ENCODE results near the gene NUBPL.
"Not testable (repeated sequence)": the region's sequence is repeated elsewhere in the genome, so short reads cannot be mapped to it uniquely, and the experiment has no call there.

The NUBPL gene

DNA sequence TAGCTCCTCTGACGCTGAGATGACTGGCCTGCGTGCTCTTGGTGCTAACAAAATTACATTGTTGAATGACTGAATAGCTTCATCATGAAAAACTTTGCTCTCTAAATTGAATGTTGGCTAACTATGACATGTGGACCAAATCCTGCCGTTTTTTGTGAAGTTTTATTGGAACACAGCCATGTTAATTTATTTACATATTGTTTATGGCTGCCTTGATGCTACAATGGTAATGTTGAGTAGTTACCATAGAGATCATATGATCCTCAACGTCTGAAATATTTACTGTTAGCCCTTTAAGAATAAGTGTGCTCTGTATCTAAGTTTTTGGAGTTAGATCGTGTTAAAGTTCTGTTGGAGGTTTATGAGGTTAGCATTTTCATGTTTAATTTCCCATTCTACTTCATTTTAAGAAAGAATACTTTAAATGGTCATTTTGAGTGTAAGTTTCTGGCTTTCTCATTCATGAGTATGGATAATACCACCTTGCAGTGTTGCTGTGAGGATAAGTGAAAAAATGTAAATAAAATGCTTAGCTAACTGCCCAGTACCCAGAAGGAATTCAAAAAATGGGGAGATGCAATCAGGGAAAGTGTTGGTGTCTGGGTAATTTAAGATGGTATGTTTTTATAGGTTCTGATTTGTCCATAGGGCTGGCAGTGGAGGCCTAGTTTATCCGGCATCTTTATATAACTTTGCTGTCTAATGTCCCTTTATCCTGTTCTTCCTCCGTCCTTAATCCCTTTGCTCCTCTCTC is 35.3 kb downstream of the NUBPL start:
- ChIA-PET CTCF (no interaction called here), POLR2A (no interaction called here)
- no peak overlapping the region for H3K4me3 ChIP-seq (ENCODE audit: low read depth, low read length)
- no peak for TF ChIP-seq CTCF (IDR thresholded peaks at IDR 0.05; ENCODE audit: insufficient read depth, low read length, missing control alignments)
- DNase-seq (ENCODE audit: low read depth, low spot score): peak; percentile 59

- H3K4me3 ChIP-seq (ENCODE audit: low read depth, low read length): no peak overlapping the region
These were observed 44.5 kb downstream of the NUBPL start for GRCh38 chr14:31605702-31606101.

DNA sequence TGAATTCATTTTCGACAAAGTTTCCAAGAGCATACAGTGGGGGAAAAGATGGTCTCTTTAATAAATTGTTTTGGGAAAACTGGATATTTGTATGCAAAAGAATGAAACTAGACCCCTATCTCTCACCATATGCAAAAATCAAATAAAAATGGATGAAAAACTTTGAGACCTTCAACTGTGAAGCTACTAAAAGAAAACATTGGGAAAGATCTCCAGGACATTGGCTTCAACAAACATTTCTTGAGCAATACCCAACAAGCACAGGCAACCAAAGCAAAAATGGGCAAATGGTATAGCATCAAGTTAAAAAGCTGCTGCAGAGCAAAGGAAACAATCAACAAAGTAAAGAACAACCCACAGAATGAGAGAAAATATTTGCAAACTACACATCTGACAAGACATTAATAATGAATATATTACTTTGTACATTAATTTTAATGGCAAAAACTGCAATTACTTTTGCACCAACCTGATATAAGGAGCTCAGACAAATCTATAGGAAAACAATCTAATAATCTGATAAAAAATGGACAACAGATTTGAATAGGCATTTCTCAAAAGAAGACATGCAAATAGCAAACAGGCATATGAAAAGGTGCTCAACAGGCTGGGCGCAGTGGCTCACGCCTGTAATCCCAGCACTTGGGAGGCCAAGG is 50.7 kb downstream of the NUBPL start:
- TF ChIP-seq CTCF (IDR thresholded peaks at IDR 0.05; ENCODE audit: insufficient read depth, low read length, missing control alignments): no peak
- ChIA-PET POLR2A (no interaction called here), CTCF (no interaction called here)
- H3K4me3 ChIP-seq (ENCODE audit: low read depth, low read length): no peak overlapping the region
- no peak for DNase-seq (ENCODE audit: low read depth, low spot score)

More at GRCh38 chr14:31605702-31606101, 44.5 kb downstream of the NUBPL start:
- ChIA-PET CTCF (no interaction called here), POLR2A (no interaction called here)
- TF ChIP-seq CTCF (IDR thresholded peaks at IDR 0.05; ENCODE audit: insufficient read depth, low read length, missing control alignments): no peak
- no peak for DNase-seq (ENCODE audit: low read depth, low spot score)

DNA sequence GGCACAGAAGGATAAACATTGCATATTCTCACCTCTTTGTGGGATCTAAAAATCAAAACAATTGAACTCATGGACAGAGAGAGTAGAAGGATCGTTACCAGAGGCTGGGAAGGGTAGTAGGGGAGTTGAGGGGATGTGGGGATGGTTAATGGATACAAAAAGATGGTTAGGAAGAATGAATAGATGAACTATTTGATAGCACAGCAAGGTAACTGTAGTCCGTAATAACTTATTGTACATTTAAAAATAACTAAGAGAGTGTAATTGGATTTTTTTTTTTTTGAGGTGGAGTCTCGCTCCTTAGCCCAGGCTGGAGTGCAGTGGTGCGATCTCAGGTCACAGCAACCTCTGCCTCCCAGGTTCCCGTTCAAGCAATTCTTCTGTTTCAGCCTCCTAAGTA is 52.0 kb downstream of the NUBPL start:
- DNase-seq (ENCODE audit: low read depth, low spot score): no peak
- no peak overlapping the region for H3K4me3 ChIP-seq (ENCODE audit: low read depth, low read length)
- ChIA-PET POLR2A (no interaction called here), CTCF (no interaction called here)
- no peak for TF ChIP-seq CTCF (IDR thresholded peaks at IDR 0.05; ENCODE audit: insufficient read depth, low read length, missing control alignments)

- POLR2A ChIA-PET; DNase-seq (ENCODE audit: low read depth, low spot score); CTCF ChIA-PET; H3K4me3 ChIP-seq (ENCODE audit: low read depth, low read length): not testable (repeated sequence)
These were observed 57.7 kb downstream of the NUBPL start for GRCh38 chr14:31618884-31619283.

- DNase-seq (ENCODE audit: low read depth, low spot score): no peak
- ChIA-PET CTCF (no interaction called here), POLR2A (no interaction called here)
- H3K4me3 ChIP-seq (ENCODE audit: low read depth, low read length): no peak overlapping the region
- TF ChIP-seq CTCF (IDR thresholded peaks at IDR 0.05; ENCODE audit: insufficient read depth, low read length, missing control alignments): no peak
These were observed 58.2 kb downstream of the NUBPL start for GRCh38 chr14:31619440-31619839.

DNA sequence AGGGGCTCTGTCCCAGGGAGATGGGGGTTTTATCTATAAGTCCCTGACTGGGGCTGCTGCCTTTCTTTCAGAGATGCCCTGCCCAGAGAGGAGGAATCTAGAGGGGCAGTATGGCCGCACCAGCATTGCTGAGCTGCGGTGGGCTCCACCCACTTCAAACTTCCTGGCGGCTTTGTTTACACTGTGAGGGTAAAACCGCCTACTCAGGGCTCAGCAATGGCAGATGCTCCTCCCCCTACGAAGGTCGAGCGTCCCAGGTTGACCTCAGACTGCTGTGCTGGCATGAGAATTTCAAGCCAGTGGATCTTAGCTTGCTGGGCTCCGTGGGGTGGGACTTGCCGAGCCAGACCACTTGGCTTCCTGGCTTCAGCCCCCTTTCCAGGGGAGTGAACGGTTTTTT is 59.7 kb downstream of the NUBPL start:
- H3K4me3 ChIP-seq (ENCODE audit: low read depth, low read length); POLR2A ChIA-PET; CTCF ChIA-PET; DNase-seq (ENCODE audit: low read depth, low spot score): not testable (repeated sequence)

Data from AG04449 (cell line).